Activated naive CD8-positive, alpha-beta T cell treated with anti-CD3 and anti-CD28 coated beads, Interleukin-2, amount 10 ng/mL, durations not matched to agents 7 days and 5 days (primary cell): ENCODE data around the gene PIMREG. TPM values are rescaled to one million over a fixed set of nuclear protein-coding genes. Genes with fewer than 3 reads are reported as not detected.

Source experiments
- ATAC-seq: fragments of 150-1000 bp; cut with Tn5 transposase; one replicate; pipeline ENCODE4 v1.10.0; 2021; ENCODE audit warnings: low read depth, moderate library complexity
- POLR2A ChIA-PET: fragments of 350-600 bp; sonication (Branson Sonifier 250); formaldehyde crosslinking; loops from one replicate; lab custom pipeline; 2021; ENCODE audit warnings: antibody characterized with exemption; lab: Charles Lee
- DNase-seq: peaks from one replicate; pipeline ENCODE4 v3.0.0; 2021
- H3K27ac Mint-ChIP-seq: one replicate; pipeline ENCODE4 v1.8.0; 2022; ENCODE audit warnings: mild to moderate bottlenecking, mixed read lengths
- H3K27me3 Mint-ChIP-seq: one replicate; pipeline ENCODE4 v1.8.0; 2022; ENCODE audit warnings: mild to moderate bottlenecking, moderate library complexity, mixed read lengths
- H3K36me3 Mint-ChIP-seq: one replicate; pipeline ENCODE4 v1.8.0; 2021; ENCODE audit warnings: mild to moderate bottlenecking, mixed read lengths
- H3K4me1 Mint-ChIP-seq: one replicate; pipeline ENCODE4 v1.8.0; 2021; ENCODE audit warnings: mixed read lengths
- H3K4me3 Mint-ChIP-seq: one replicate; pipeline ENCODE4 v1.8.0; 2022; ENCODE audit warnings: mild to moderate bottlenecking, moderate library complexity, mixed read lengths
- H3K9me3 Mint-ChIP-seq: one replicate; pipeline ENCODE4 v1.8.0; 2021; ENCODE audit warnings: mixed read lengths
- total RNA-seq, 2 experiments: library from RNA; stranded (reverse); gene quantifications; one replicate each; pipeline ENCODE4 v1.2.3, GENCODE V29; 2021

Gene PIMREG
- total RNA-seq, 2 experiments from 2014 or later: 20.6 to 21.1 TPM

GRCh38 chr17:6458460-6458950, 14.2 kb downstream of the PIMREG start:
- peaks cover 15% of the 10 kb centered on the region for H3K4me1 Mint-ChIP-seq
- no peak overlapping the region for H3K27ac Mint-ChIP-seq
- POLR2A ChIA-PET: no interaction called here
- ATAC-seq (no peak), DNase-seq (no peak)
- H3K9me3 Mint-ChIP-seq: no peaks in the 10 kb centered on the region
- no peaks in the 10 kb centered on the region for H3K36me3 Mint-ChIP-seq
- no peak overlapping the region for H3K4me3 Mint-ChIP-seq
- peaks cover 9% of the 10 kb centered on the region for H3K27me3 Mint-ChIP-seq

GRCh38 chr17:6460531-6461161, 16.4 kb downstream of the PIMREG start:
- Mint-ChIP-seq H3K27me3 (peaks cover 3% of the 10 kb centered on the region), H3K9me3 (no peaks in the 10 kb centered on the region), H3K27ac (no peak overlapping the region), H3K4me1 (peaks cover 15% of the 10 kb centered on the region), H3K36me3 (no peaks in the 10 kb centered on the region), H3K4me3 (no peak overlapping the region)
- no peak for ATAC-seq
- POLR2A ChIA-PET: no interaction called here
- no peak for DNase-seq

GRCh38 chr17:6461246-6461645, 17.0 kb downstream of the PIMREG start:
- POLR2A ChIA-PET: no interaction called here
- H3K9me3 Mint-ChIP-seq: no peaks in the 10 kb centered on the region

GRCh38 chr17:6461792-6462524, 17.7 kb downstream of the PIMREG start:
- ATAC-seq: no peak
- H3K27me3 Mint-ChIP-seq: peaks cover 3% of the 10 kb centered on the region
- no peaks in the 10 kb centered on the region for H3K9me3 Mint-ChIP-seq
- H3K4me3 Mint-ChIP-seq: no peak overlapping the region
- POLR2A ChIA-PET: no interaction called here
- no peaks in the 10 kb centered on the region for H3K36me3 Mint-ChIP-seq
- peaks cover 12% of the 10 kb centered on the region for H3K4me1 Mint-ChIP-seq
- no peak for DNase-seq
- H3K27ac Mint-ChIP-seq: peak overlapping the region; percentile 5

More at GRCh38 chr17:6461246-6461645, 17.0 kb downstream of the PIMREG start:
- H3K4me3 Mint-ChIP-seq: no peak overlapping the region
- ATAC-seq (no peak), DNase-seq (no peak)
- no peaks in the 10 kb centered on the region for H3K36me3 Mint-ChIP-seq
- H3K4me1 Mint-ChIP-seq: peaks cover 15% of the 10 kb centered on the region
- peaks cover 3% of the 10 kb centered on the region for H3K27me3 Mint-ChIP-seq
- no peak overlapping the region for H3K27ac Mint-ChIP-seq

GRCh38 chr17:6462692-6463091, 18.4 kb downstream of the PIMREG start:
- H3K4me1 Mint-ChIP-seq: peaks cover 9% of the 10 kb centered on the region
- POLR2A ChIA-PET: no interaction called here

GRCh38 chr17:6463616-6464445, 19.6 kb downstream of the PIMREG start:
- no peaks in the 10 kb centered on the region for H3K27me3 Mint-ChIP-seq
- peaks cover 9% of the 10 kb centered on the region for H3K4me1 Mint-ChIP-seq
- H3K36me3 Mint-ChIP-seq: no peaks in the 10 kb centered on the region
- H3K9me3 Mint-ChIP-seq: no peaks in the 10 kb centered on the region
- POLR2A ChIA-PET: no interaction called here
- H3K27ac Mint-ChIP-seq: no peak overlapping the region
- no peak for DNase-seq
- ATAC-seq: no peak
- no peak overlapping the region for H3K4me3 Mint-ChIP-seq

More at GRCh38 chr17:6462692-6463091, 18.4 kb downstream of the PIMREG start:
- DNase-seq: no peak
- H3K4me3 Mint-ChIP-seq: no peak overlapping the region
- no peaks in the 10 kb centered on the region for H3K9me3 Mint-ChIP-seq
- no peaks in the 10 kb centered on the region for H3K27me3 Mint-ChIP-seq
- no peak for ATAC-seq
- H3K36me3 Mint-ChIP-seq: no peaks in the 10 kb centered on the region
- H3K27ac Mint-ChIP-seq: no peak overlapping the region

GRCh38 chr17:6464446-6465041, 20.3 kb downstream of the PIMREG start:
- H3K9me3 Mint-ChIP-seq: no peaks in the 10 kb centered on the region
- H3K27me3 Mint-ChIP-seq: no peaks in the 10 kb centered on the region
- H3K27ac Mint-ChIP-seq: no peak overlapping the region

GRCh38 chr17:6465206-6466003, 21.1 kb downstream of the PIMREG start:
- H3K27ac Mint-ChIP-seq: no peak overlapping the region

More at GRCh38 chr17:6464446-6465041, 20.3 kb downstream of the PIMREG start:
- POLR2A ChIA-PET: no interaction called here
- ATAC-seq (no peak), DNase-seq (no peak)
- Mint-ChIP-seq H3K4me1 (peaks cover 9% of the 10 kb centered on the region), H3K36me3 (no peaks in the 10 kb centered on the region), H3K4me3 (no peak overlapping the region)

GRCh38 chr17:6467567-6467966, 23.3 kb downstream of the PIMREG start:
- no peak overlapping the region for H3K4me3 Mint-ChIP-seq
- H3K27ac Mint-ChIP-seq: no peak overlapping the region
- DNase-seq: no peak
- H3K4me1 Mint-ChIP-seq: no peaks in the 10 kb centered on the region
- POLR2A ChIA-PET: no interaction called here
- no peak for ATAC-seq
- H3K9me3 Mint-ChIP-seq: no peaks in the 10 kb centered on the region
- no peaks in the 10 kb centered on the region for H3K36me3 Mint-ChIP-seq
- H3K27me3 Mint-ChIP-seq: no peaks in the 10 kb centered on the region

More at GRCh38 chr17:6465206-6466003, 21.1 kb downstream of the PIMREG start:
- no peak for ATAC-seq
- POLR2A ChIA-PET: no interaction called here
- H3K36me3 Mint-ChIP-seq: no peaks in the 10 kb centered on the region
- H3K4me3 Mint-ChIP-seq: no peak overlapping the region
- H3K4me1 Mint-ChIP-seq: peaks cover 9% of the 10 kb centered on the region
- no peaks in the 10 kb centered on the region for H3K9me3 Mint-ChIP-seq
- H3K27me3 Mint-ChIP-seq: no peaks in the 10 kb centered on the region
- DNase-seq: no peak

- ATAC-seq (no peak), DNase-seq (no peak)
- Mint-ChIP-seq H3K27ac (no peak overlapping the region), H3K36me3 (no peaks in the 10 kb centered on the region), H3K4me1 (peaks cover 2% of the 10 kb centered on the region), H3K4me3 (no peak overlapping the region), H3K27me3 (no peaks in the 10 kb centered on the region), H3K9me3 (no peaks in the 10 kb centered on the region)
- POLR2A ChIA-PET: no interaction called here
These were observed 24.0 kb downstream of the PIMREG start for GRCh38 chr17:6468051-6468790.

- Mint-ChIP-seq H3K27me3 (no peaks in the 10 kb centered on the region), H3K36me3 (no peaks in the 10 kb centered on the region), H3K9me3 (no peaks in the 10 kb centered on the region), H3K27ac (no peak overlapping the region), H3K4me1 (peaks cover 2% of the 10 kb centered on the region), H3K4me3 (no peak overlapping the region)
- DNase-seq (no peak), ATAC-seq (no peak)
- POLR2A ChIA-PET: no interaction called here
These were observed 26.0 kb downstream of the PIMREG start for GRCh38 chr17:6470146-6470718.
